ENCODE data around the gene PXYLP1.
"Not testable (repeated sequence)": the region's sequence is repeated elsewhere in the genome, so short reads cannot be mapped to it uniquely, and the experiment has no call there.

The PXYLP1 gene

DNA sequence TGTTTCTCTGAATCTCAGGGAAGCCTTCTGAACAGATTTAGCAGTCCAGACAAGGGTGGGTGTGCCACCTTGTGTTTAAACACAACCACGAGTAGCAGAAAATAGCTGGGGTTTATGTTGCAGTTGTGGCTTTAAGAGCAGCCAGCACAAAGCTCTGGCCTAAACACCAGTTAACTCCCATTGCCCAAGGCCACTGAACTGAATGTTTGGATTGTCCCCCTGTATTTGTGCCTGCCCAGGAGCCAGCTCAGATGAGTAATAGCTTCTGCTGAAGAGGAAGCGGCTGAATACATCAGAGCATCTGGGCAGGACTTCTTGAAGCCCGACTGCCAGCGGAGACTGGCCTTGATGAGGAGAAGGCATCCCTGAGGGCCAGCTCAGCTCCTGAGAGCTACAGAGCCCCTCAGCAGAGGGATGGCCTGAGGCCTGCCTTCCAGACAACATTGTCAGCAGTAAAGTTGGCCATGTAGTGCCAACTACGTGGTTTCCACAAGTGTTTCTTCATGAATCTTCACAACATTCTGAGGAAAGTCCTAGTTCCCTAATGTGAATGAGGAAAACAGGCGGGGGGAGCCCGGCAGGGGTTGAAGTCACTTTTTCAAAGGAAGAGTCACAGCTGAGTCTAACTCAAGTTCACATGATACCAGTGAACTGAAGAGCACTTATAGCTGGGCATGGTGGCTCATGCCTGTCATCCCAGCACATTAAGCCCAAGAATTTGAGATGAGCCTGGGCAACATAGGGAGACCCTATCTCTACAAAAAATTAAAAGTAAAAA, 70.9 kb downstream of the PXYLP1 start:
- no peak for DNase-seq

DNA sequence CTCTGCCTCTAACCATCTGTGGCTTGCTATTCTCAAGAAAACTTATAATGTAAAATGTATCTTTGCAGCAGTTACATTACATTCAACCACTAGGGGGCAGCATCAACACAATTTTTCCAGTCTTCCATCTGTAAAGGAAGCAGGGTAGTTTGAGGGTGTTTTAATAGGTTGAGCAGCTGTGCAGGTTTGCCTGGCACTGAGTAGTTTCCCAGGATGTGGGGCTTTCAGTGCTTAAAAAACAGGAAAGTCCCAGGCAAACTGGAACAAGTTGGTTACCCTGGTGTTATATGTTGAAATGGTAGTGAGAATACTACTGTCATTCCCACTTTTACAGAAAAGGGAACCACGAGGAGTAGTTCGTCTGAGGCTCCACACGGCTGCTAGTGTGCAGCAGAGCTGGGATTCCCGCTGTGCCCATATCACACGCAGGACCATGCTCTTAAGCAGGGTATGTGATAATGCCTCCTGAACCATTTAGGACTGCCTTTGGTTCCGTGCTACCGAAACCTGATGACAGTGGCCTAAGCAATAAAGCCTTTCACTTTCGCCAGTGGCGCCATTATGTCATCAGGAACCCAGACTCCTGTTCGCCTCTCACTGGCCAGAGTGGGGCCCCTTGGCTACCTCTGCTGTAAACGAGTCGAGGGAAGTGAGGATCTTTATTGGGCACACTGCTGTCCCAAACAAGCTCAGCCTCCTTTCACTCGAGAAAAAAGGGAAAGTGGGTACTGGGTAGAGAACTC, 72.0 kb downstream of the PXYLP1 start:
- DNase-seq, result peak; percentile 79

DNA sequence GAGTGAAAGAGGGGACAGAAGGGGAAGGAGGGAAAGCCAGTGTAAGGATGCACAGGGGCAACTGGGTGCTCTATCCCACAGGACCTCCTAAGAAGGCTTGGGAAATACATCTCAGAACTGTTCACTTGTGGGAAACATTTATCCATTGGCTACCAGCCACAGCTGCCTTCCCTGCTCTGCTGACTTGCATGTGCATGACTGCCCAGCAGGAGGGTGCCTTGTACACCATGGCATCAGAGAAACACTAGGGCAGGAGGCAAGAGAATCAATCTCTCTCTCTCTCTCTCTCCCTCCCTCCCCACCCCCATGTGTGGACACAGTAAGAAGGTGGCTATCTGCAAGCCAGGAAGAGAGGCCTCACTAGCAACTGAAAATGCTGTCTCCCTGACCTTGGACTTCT, 73.8 kb downstream of the PXYLP1 start:
- DNase-seq, result peak; percentile 73

DNA sequence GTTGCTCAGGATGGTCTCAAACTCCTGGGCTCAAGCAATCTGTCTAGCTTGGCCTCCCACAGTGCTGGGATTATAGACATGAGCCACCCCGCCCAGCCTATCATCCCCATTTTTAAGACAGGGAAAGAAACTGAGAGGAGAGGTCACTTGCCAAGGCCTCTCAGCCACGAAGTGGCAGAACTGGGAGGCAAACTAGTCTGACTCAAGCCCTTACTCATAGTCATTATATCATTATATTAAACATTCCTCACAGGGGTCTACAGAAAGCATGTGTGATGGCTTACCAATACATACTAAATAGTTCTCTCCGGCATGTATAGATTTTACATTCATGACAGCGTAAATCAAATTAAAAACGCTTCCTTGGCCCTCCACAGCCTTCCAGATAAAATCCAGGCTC, 74.7 kb downstream of the PXYLP1 start:
- no peak for DNase-seq

DNA sequence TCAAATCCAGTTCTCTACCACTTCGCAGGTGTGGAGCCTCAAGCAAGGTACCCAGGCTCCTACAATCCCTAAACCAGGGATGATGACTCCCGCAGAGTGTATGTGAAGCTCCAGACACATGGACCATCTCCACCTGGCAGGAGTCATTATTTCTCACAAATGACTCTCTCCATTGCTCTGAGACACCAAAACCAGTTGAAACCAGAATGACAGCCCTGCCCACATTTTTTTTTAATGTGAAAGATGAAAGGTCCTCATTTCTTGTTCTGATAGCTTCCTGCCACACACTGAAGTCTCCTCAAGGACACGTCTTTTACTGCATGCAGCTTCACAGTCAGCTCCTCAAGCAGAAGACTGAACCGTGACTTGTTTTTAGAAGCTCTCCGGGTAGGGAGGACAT, 75.3 kb downstream of the PXYLP1 start:
- no peak for DNase-seq

DNA sequence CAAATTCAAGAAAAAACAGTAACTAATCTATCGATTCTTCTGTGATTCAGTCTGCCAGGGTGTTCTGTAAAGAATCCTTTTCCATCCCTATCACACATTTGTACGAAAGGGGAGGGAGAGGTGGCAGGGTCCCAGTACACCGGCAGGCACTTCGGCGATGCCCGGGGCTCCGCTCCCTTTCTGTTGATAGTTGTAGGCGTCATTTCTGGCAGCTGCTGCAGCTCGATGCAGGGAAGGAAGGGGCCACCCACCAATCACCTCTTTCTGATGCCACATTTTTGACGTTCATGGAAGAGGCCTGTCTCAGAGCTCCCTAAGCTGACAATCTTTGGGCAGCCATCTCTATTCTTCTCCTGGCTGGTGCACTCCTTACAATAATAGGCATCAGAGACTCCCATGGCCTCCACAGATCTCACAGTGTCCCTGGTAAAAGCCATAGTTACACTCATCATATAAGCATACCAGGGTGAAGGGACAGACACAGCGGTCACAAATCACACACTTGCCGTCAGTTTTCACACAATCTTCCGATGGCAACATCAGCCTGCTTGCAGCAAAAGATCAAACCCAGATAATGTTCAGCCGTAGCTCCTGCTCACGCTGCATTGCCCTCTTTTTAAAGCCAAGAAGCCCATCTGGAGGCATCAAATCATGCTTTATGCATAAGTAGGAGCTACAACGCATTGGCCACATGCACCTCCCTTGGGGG, 75.9 kb downstream of the PXYLP1 start:
- DNase-seq, result no peak

GRCh38 chr3:141308588-141309218, 77.1 kb downstream of the PXYLP1 start:
- DNase-seq, result peak; percentile 92

GRCh38 chr3:141311170-141311495, 79.5 kb downstream of the PXYLP1 start:
- no peak for DNase-seq

DNA sequence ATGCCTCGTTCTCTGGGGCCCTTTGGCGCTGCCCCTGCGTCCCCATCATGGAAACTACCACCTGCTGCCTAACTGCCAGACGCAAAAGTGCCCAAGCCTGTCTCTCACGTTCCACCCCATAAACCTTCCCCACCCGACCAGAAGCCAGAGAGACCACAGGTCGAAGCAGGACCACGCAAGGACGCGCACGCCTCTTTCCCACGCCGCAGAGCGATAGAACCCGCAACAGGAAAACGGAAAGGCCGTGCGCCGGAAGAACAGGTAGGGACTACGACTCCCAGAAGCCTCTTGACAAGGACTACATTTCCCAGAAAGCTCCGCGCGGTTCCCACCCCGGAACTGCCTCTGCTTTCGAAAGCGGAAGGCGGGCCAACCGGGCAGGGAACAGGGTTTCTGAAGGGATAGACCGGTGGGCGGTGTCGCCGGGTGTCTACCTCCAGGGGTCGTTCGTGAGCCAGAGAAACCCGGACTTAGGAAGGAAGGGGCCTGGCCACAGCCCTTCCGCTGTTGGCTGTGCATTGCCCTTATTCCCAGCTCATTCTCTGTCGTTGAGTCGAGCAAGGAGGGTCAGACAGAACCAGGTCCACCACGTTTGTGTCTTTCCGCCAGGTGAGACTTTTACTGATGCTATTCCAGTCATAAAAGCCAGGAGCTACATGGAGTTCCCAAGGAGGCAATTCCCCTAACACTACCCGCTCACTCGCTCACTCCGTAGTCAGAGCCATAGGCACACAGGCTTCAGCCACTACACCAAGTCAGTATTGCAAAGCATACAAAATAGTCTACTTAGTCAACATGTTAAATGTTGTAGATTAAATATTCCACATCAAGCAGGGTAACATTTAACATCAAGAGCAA, 80.1 kb downstream of the PXYLP1 start:
- DNase-seq, result peak; percentile 99

DNA sequence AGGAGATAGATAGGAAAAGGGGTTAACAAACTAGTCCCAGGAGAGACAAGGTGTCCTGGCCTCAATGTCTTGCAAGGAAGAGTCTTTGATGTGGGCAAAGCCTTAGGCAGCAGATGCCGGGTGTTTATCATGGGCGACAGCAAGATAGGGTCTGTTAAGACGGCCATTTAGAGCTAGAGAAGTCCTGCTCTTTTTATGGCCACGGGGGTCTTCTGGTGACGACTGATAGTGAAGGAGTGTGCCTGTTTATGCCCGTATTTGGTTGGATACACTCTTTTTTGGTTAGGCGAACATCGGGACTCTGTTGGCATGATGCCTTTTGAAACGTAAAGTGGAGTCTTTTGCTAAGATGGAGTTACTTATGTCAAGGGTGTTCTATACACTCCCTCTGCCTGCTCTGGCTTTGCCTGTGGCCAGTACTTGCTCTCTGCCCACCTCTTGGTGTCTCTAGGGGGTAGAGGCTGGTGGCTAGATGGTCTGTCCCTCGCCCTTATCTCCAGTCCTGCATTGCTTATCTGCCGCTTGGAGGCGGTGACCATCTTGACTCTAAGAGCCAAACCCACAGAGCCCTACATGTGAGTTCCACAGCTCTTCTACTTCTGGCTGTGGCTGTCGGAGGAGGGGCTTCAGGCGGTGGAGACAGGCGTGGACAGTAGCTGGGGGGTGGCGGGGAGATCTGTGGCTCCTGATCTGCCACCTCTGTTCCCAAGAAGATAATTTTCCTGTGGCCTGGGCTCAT, 80.9 kb downstream of the PXYLP1 start:
- DNase-seq, result no peak

DNA sequence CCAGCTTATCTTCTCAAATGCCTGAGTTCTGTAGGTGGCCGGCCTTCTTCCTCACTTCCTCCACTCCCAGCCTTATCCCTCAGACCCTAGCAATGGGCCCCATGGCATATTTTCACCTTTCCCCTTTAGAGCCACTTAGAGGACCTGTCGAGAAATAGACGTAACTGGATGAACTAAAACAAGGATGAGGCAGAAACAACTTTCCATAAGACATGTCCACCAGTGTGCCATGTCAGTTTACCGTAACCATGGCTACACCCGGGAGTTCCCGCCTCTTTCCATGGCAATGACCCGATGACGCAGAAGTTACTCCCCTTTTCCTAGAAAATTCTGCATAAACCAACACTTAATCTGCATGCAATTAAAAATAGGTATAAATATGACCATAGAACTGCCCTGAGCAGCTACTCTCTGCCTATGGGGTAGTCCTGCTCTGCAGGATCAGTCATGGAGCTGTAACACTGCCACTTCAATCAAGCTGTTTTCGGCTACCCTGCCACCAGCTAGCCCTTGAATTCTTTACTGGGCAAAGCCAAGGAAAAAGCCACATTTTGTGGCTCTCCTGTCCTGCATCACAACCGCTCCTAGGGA, 81.6 kb downstream of the PXYLP1 start:
- no peak for DNase-seq

GRCh38 chr3:141314415-141314814, 82.8 kb downstream of the PXYLP1 start:
- not testable (repeated sequence) for DNase-seq

GRCh38 chr3:141316851-141317250, 85.2 kb downstream of the PXYLP1 start:
- DNase-seq, result no peak

GRCh38 chr3:141320399-141321108, 88.9 kb downstream of the PXYLP1 start:
- no peak for DNase-seq

DNA sequence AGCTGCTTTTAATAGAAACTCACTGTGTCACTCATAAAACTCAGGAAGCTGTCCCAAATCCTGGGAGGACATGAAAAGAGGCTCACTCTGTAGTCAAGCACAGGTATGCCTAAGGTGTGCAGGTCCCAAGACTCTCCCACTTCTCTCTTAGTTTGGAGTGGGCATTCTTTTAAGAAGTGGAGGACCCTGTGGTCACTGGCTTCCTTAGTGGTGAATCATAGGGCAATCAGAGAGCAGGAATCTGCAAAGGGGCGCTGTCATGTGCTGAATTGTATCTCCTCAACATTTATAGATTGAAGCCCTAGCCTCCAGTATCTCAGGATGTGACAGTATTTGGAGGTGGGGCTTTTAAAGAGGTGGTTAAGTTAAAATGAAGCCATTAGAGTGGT, 89.5 kb downstream of the PXYLP1 start:
- no peak for DNase-seq

DNA sequence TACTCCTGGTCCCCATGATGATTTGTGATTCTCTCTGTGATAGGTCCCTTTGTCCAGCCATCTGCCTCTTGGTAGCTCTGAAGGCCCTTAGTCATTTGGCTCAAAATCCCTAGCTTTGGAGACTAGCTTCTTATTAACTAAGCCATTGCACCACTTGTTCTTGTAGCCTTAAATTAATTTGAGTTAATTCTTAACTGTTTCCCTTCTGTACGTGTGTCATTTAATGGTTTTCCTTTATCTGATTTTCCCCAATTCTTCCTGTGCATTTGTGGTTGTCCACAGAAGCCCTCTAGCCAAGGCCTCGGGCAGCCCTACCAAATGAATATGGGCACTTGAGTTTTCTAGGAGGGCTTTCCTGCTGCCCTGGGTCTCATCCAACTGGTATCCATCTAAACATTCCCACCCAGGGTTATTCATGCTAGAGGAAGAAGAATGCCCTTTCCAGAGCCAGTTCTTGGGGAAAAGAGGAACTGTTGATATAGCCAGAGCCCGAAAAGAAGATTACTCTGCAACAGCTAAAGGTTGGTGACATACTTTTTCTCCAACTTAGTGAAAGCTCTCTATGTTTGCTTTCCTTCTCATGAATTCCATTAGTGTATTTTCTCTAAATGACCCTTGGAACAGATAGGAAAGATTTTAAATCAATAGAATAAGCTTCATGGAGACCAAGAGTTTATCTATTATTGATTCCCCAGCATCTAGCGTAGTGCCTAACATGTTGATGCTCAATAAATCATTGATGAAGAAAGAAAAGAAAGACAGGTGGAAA, 92.5 kb downstream of the PXYLP1 start:
- no peak for DNase-seq

DNA sequence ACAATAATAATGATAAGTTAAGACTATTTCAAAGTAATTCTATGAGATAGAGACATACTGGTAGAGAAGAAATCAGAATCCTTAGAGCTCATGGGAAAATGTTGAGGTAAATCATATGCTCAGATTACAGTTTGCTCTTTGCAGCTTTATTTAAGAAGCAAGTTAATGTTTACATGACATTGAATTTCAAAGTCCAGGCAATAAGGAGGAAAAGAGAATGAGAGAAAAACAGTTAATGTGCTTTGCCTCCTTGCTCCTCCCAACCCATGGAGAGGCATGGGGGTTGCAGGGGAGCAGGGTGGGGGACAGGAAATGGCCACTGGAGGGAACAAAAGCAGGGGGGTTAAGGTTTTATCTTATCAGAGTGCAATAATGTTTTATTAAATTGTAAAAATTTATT, 94.5 kb downstream of the PXYLP1 start:
- no peak for DNase-seq

GRCh38 chr3:141326626-141327025, 95.0 kb downstream of the PXYLP1 start:
- no peak for DNase-seq

DNA sequence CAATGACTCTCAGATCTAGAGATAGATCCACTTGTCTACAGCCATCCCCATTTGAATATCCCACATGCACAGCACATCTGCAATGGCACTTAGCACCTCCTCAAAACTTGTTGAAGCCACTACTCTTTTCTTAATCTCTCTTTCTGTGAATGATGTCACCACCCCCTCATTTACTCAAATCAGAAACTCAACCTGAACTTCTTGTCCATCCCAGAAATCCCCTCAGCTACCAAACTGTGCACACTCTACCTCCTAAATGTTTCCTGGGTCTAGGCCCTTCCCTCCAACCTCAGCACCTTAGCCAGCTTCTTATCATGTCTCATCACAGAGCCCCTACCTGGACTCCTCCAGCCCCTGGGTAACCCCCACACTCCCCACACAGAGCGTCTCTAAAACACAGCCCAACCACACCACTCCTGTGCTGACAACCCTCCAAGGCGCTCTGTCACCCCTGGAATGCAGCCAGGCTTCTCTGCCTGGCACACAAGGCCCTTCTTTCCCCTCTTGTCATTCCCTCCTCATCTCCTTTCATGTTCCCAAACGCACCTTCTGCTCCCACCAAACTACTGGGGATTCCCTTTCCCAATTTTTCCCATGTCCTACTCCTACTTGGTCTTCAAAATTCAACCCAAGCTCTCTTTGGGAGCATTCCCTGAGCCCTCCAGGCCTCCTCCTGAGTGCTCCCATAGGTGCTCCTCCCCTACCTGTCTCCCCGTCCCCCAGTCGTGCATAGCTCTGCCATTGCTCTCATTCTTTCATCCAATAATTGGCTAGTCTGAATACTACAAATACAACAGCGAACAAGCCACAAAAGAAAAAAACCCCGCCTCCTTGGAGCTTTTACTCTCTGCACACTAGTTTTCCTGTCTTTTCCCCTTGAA, 96.9 kb downstream of the PXYLP1 start:
- no peak for DNase-seq

Data from DMS 273 treated with DMSO at 0.1 percent for 48 hours (cell line).